ENCODE data around the gene LRP8.

GRCh38 chr1:53370369-53370961 lies 42.6 kb upstream of the LRP8 start:
- TF ChIP-seq CTCF (IDR thresholded peaks at IDR 0.05; ENCODE audit: low read length): no peak
- TF ChIP-seq EZH2 (optimal IDR thresholded peaks at IDR 0.05; ENCODE audit: low read depth, low read length): no peak

All from MM.1S (cell line).